PFSK-1 (cell line): Measurements from ENCODE around the gene SNCAIP.

Experiments
- POLR2AphosphoS5 ChIP-seq: IDR thresholded peaks from 2 replicates; pipeline ENCODE4 v1.6.1; 2012; ENCODE audit warnings: low read depth, mild to moderate bottlenecking, control low read depth, low read length, moderate library complexity
- REST ChIP-seq, 2 experiments: IDR thresholded peaks; 2 replicates each; pipeline versions ENCODE4 v1.6.1 to v1.8.0; 2011 to 2012; ENCODE audit warnings: low read depth in 2 of 2, low read length in 2 of 2, control low read depth in 1 of 2, inconsistent platforms in 1 of 2, mild to moderate bottlenecking in 1 of 2, moderate library complexity in 1 of 2; ENCODE audit not compliant: insufficient read depth in 1 of 2

GRCh38 chr5:122314036-122314435 is 2.0 kb downstream of the SNCAIP start:
- TF ChIP-seq POLR2AphosphoS5 (no peak), REST (IDR thresholded peaks at IDR 0.05; ENCODE audit: insufficient read depth in 1 of 2, low read depth in 2 of 2, low read length in 2 of 2) (no peak)
